Stimulated activated CD8-positive, alpha-beta memory T cell treated with anti-CD3 and anti-CD28 coated beads, Interleukin-15, amount 100 ng/mL, for 4 hours (primary cell): ENCODE results near the gene EXOC6B.

Source experiments
- DNase-seq, 2 donors: peaks; one replicate each; pipeline ENCODE4 v3.0.0-alpha.2; 2020; ENCODE audit warnings: low read depth in 2 of 2

Gene EXOC6B

GRCh38 chr2:72172478-72172877 lies 653.4 kb downstream of the EXOC6B start:
- DNase-seq = no peak

- DNase-seq = no peak
These were observed 659.6 kb downstream of the EXOC6B start for GRCh38 chr2:72166279-72166678.

GRCh38 chr2:72165792-72166191 lies 660.0 kb downstream of the EXOC6B start:
- no peak for DNase-seq

GRCh38 chr2:72162574-72162973 lies 663.3 kb downstream of the EXOC6B start:
- no peak for DNase-seq

- no peak for DNase-seq
These were observed 666.4 kb downstream of the EXOC6B start for GRCh38 chr2:72159211-72159993.

GRCh38 chr2:72157871-72158771 lies 667.7 kb downstream of the EXOC6B start:
- no peak for DNase-seq

GRCh38 chr2:72156872-72157271 lies 669.0 kb downstream of the EXOC6B start:
- DNase-seq = no peak

GRCh38 chr2:72155737-72156136 lies 670.1 kb downstream of the EXOC6B start:
- DNase-seq = no peak

GRCh38 chr2:72155151-72155550 lies 670.7 kb downstream of the EXOC6B start:
- DNase-seq = no peak

- DNase-seq = no peak
These were observed 671.4 kb downstream of the EXOC6B start for GRCh38 chr2:72154386-72154975.

- no peak for DNase-seq
These were observed 671.9 kb downstream of the EXOC6B start for GRCh38 chr2:72153924-72154323.

- DNase-seq = no peak
These were observed 672.6 kb downstream of the EXOC6B start for GRCh38 chr2:72153026-72153791.

- DNase-seq = no peak
These were observed 674.9 kb downstream of the EXOC6B start for GRCh38 chr2:72150861-72151356.

- no peak for DNase-seq
These were observed 675.5 kb downstream of the EXOC6B start for GRCh38 chr2:72150157-72150860.

- DNase-seq = no peak
These were observed 676.2 kb downstream of the EXOC6B start for GRCh38 chr2:72149556-72150156.

- no peak for DNase-seq
These were observed 676.8 kb downstream of the EXOC6B start for GRCh38 chr2:72148837-72149555.

GRCh38 chr2:72148003-72148836 lies 677.6 kb downstream of the EXOC6B start:
- DNase-seq = no peak

GRCh38 chr2:72147303-72147971 lies 678.4 kb downstream of the EXOC6B start, which contains the start of gene CYP26B1:
Gene CYP26B1, minus strand, starts transcription at chr2:72147862. Its CDS starts 28 bp downstream, at chr2:72147834.
- no peak for DNase-seq
